ENCODE measurements around the gene NHERF2.

GRCh38 chr16:2001456-2002355 lies 25.0 kb upstream of the NHERF2 start:
- no peak for TF ChIP-seq CTCF (IDR thresholded peaks at IDR 0.05)
- TF ChIP-seq POLR2AphosphoS5 (IDR thresholded peaks at IDR 0.05) = no peak
- TF ChIP-seq POLR2A (IDR thresholded peaks at IDR 0.05; ENCODE audit: low read depth) = no peak
- no peak for TF ChIP-seq EP300 (IDR thresholded peaks at IDR 0.05)

Measured in esophagus muscularis mucosa (tissue), 4 donors.